NCI-H2107 (cell line): ENCODE measurements around the gene FYTTD1.
"Not testable (repeated sequence)": the region's sequence is repeated elsewhere in the genome, so short reads cannot be mapped to it uniquely, and the experiment has no call there.

Source experiments
- DNase-seq: peaks from one replicate; lab custom pipeline; 2025; lab: John Stamatoyannopoulos, UW

Gene FYTTD1, protein sequence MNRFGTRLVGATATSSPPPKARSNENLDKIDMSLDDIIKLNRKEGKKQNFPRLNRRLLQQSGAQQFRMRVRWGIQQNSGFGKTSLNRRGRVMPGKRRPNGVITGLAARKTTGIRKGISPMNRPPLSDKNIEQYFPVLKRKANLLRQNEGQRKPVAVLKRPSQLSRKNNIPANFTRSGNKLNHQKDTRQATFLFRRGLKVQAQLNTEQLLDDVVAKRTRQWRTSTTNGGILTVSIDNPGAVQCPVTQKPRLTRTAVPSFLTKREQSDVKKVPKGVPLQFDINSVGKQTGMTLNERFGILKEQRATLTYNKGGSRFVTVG

DNA sequence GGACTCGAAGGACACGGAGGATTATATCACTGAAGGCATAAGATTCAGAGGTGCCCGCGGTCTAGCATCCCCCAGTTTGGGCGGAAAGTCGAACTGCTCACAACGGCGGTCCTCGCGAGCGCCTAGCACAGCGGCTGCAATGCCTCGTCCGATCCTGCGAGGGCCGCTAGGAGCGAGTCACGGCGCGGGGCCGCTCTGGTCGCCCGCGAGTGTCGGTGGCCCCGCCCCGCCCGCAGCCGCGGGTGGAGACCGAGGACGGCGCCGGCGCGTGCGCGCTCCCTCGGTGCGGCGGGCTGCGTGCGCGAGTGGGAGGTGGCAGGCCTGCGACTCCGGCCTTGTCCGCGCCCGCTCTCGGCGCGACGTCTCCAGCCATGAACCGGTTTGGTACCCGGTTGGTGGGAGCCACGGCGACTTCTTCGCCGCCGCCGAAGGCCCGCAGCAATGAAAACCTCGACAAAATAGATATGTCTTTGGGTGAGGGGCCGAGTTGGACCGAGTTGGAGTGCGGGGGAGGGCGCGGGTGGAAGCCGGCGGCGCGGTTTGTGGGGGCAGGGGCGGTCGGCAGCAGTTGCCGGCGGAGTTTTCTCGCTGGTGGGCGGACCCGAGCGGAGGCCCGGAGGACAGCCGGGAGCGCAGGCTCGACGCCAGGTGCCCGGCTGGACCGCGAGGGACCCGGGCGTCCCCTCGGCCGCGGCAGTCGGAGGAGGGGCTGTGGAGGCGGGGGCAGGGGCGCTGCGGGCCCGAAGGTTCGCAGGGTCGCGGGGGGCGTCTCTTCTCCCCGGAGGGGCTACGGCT is at the start of gene FYTTD1:
FYTTD1 (plus strand) TSS at position 283 of the 795 bp plus-strand sequence; CDS start at position 372, 89 bp downstream.
- DNase-seq = peak; percentile 96

DNA sequence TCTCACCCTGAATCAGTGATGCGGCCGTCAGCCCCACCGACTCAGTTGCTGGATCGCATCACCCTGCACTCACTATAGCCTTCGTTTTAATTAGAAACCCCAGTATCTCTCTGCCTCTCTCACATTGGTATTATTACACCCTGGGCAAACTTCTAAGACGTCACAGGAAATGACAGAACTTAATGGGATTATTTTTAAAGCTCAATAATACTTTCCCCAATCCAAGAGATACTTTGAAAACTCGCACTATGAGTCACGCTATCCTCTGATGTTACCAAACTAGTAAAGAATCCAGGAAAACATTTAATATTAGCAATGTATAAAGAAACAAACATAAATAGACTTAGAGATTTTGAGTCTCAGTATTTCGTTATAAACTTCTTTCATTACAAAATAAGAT is 49.6 kb upstream of the FYTTD1 start:
- DNase-seq = no peak

DNA sequence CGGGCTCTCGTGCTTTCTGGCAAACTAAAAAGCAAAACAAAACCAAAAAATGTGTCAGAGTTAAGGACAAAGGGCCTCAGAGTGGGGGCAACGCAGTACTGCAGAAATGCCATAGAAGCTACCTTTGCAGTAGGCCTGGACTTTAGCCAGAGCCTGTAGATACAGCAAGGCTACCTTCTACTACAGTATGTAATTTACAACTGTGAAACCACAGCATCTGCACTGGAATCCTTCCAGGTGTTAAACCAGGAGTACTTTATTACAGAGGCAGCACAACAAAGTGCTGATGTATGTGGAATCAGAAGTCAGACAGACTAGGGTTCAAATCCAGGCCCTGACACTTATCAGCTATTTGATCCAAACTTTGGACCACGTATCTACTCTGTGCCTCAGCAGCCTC is 47.8 kb upstream of the FYTTD1 start:
- no peak for DNase-seq

DNA sequence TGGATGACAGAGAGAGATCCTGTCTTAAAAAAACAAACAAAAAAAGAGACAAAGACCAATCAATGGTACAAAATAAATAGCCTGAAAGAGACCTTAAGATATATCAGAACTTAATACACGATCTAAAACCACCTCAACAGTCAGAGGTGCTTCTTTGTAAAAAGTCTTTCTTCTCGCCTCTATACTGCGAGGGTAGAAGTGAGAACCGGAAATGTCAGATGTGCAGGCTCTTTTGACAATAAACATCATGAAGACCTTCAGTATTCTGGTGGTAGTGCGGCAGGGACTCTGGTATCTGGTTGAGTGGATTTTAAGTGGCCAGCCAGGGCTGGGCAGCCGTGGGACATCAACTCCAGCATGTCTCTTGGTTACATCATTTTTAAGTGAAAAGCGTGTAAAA is 43.0 kb upstream of the FYTTD1 start:
- no peak for DNase-seq

DNA sequence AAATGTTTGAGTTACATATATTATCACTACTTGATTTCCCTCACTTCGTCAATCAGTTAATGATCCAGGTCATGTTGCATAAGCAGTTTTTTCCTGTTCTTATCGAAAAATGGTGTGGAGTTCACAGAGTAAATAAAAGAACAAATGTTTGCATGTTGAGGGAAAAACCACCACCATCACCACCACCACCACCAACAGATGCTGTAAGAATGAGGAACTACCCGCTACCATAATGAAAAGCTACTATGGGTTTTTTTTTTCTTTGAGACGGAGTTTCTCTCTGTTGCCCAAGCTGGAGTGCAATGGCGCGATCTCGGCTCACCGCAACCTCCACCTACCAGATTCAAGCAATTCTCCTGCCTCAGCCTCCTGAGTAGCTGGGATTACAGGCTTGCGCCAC is 40.5 kb upstream of the FYTTD1 start:
- no peak for DNase-seq

DNA sequence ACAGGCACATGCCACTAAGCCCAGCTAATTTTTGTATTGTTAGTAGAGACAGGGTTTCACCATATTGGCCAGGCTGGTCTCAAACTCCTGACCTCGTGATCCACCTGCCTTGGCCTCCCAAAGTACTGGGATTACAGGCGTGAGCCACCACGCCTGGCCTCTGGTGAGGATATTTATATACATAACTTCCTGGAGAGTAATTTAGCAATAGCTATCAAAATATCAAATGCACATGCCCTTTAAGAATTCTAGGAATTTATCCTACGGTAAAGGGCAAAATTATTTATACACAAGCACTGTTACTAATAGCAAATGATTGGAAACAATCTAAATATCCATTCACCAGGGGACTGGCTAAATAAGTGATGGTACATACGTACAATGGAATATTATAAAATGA is 38.7 kb upstream of the FYTTD1 start:
- DNase-seq = not testable (repeated sequence)

DNA sequence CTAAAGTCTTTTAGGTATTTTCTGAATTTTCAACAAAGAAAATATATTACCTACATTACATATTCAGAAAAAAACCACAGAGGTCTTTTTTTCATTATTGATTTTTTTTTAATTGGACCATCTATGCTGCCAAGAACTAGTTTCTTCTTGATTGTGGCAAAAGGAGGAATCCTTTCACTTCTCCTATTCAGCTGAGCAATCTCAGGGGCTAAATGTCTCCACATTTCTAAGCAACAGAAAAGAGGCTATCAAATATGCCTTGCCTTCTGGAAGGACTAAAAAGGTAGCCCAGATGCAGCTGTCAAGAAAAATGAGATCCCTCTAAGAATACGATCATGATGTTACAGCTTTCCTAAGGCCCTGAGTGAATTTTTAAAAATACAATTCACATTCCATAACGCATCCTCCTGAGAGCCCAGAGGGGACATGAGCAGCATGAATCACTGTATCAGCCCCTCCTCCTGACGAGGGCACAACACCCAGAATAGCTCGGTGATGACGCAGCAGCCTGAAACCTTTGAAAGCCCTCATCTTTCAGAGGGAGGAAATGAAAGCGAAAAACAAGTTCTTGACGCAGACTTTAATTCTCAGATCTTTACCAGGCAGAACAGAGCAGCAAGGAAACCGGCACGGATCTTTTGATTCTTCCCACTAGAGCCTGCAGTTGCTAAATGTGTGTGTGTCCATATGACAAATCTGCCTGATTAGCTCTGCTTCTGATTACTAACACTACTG is 37.5 kb upstream of the FYTTD1 start:
- DNase-seq = peak; percentile 71

DNA sequence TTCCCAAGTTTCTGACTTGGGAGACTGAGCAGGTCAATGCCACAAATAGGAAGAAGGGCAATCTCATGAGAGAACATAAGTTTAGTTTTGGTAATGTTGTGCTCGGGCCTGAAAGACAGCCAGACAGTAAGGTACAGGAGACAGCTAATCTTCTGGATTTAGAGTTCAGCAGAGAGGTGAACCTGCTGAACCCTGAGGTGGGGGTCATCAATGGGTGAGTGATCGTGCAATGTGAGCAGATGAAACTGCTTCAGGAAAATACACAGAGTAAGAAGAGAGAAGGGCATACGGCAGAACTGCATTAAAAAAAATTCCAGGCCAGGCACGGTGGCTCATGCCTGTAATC is 36.2 kb upstream of the FYTTD1 start:
- DNase-seq = no peak

DNA sequence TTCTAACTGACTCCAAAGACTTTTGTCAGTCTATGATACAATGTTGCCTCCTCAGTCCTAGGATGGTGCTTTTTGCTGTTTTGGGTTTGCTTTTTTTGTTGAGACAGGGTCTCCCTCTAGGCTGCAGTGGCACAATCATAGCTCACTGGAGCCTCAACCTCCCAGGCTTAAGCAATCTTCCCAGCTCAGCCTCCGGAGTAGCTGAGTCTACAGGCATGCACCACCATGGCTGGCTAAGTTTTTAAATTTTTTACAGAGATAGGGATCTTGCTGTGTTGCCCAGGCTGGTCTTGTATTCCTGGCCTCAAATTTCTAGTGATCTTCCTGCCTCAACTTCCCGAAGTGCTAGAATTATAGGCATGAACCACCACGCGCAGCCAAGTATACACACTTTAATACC is 35.4 kb upstream of the FYTTD1 start:
- DNase-seq = no peak

DNA sequence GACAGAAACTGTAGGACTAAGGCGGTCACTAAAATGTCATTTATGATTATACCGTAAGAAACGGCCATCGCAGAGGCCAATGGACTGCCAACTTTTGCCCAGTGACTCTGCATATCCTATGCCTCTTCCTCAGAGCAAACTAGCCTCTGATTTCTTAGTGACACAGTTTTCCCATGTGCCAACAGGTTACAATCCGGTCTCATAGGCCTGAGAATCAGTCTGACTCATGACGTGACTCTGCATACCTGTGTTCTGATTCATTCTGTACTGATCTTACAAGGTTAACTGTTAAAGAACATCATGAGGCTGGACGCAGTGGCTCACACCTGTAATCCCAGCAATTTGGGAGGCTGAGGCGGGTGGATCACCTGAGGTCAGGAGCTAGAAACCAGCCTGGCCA is 30.8 kb upstream of the FYTTD1 start:
- DNase-seq = no peak

DNA sequence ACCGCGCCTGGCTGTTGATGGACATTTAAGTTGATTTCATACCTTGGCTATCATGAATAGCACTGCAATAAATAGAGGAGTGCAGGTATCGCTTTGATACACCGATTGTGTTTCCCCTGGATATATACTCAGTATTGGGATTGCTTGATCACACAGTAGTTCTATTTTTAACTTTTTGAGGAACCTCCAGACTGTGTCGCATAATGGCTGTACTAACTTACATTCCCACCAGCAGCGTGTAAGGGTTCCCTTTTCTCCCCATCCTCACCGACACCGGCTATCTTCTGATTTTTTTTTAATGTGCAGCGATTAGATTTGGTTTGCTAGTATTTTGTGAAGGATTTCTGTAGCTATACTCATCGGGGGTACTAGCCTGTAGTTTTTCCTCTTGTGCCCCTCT is 29.0 kb upstream of the FYTTD1 start:
- DNase-seq = no peak

DNA sequence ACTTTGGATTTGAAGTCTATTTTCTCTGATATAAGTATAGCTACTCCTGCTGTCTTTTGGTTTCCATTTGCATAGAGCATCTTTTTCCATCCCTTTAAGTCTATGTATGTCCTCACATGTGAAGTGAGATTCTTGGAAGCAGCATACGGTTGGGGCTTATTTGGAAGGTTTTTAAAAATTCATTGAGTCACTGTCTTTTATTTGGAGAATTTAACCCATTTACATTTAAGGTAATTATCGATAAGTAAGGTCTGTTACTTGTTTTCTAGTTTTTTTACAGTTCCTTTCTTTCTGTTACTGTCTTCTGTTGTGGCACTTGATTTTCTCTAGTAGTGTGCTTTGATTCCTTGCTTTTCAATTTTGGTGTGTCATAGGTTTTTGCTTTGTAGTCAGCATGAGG is 26.9 kb upstream of the FYTTD1 start:
- no peak for DNase-seq

DNA sequence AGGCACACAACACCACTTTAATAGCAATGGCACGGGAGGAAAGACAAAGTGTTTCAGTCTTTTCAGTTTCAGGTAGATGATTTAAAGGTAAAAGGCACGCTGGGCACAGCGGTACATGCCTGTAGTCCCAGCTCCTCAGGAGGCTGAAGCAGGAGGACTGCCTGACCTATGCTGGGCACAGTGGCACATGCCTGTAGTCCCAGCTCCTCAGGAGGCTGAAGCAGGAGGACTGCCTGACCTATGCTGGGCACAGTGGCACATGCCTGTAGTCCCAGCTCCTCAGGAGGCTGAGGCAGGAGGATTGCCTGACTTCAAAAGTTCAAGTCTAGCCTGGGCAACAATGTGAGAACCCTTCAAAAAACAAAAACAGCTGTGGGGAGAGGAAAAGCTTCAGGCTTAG is 21.8 kb upstream of the FYTTD1 start:
- DNase-seq = not testable (repeated sequence)

DNA sequence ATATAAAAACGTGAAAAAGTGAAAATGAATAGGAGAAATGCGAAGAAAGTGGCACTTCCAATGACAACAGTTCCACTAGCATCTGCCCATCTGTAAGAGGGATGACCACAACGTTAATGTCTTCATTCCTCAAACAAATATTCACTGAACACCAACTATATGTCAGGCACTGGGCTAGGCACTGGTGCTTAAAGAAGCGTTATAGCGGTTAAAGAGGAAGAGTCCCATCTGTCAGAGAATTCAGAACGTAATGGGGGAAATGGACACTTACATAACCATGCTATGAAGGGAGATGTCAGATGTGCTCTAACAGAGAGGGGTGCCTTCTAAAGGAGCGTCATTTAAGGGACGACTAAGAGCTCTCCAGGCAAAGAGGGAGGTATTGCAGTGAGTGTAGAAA is 21.2 kb upstream of the FYTTD1 start:
- no peak for DNase-seq

DNA sequence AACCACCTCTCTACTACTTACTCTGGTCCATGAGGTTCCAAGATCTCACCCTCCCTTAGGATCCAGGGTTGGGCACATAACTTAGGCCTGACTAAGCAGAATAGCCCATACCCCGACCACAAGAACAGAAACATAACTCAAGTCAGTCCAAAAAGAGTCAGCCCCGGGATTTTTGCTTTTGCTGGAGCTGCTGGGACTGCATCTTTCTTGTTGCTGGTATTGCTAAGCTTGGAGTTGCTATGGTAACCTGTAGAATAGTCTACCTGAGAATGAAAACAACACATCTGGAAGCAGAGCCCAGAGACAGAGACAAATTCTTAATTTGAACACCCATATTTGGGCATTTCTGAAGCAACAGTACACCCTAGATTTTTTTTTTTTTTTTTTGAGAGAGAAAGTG is 19.5 kb upstream of the FYTTD1 start:
- no peak for DNase-seq

DNA sequence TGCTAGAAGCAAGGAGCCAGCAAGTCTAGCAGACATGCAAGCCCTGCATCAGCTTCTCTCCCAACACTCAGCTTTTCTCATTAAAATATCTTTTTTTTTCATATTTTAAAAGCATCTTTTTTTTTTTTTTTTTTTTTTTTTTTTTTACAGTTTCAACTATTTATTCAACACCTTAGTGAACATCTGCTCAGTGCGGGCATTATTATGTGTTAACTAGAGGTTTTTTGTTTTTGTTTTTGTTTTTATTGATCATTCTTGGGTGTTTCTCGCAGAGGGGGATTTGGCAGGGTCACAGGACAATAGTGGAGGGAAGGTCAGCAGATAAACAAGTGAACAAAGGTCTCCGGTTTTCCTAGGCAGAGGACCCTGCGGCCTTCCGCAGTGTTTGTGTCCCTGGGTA is 18.9 kb upstream of the FYTTD1 start:
- not testable (repeated sequence) for DNase-seq

DNA sequence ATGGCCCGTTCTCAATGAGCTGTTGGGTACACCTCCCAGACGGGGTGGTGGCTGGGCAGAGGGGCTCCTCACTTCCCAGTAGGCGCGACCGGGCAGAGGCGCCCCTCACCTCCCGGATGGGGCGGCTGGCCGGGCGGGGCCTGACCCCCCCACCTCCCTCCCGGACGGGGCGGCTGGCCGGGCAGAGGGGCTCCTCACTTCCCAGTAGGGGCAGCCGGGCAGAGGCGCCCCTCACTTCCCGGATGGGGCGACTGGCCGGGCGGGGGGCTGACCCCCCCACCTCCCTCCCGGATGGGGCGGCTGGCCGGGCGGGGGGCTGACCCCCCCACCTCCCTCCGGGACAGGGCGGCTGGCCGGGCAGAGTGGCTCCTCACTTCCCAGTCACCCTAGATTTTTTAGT is 18.2 kb upstream of the FYTTD1 start:
- DNase-seq = not testable (repeated sequence)

DNA sequence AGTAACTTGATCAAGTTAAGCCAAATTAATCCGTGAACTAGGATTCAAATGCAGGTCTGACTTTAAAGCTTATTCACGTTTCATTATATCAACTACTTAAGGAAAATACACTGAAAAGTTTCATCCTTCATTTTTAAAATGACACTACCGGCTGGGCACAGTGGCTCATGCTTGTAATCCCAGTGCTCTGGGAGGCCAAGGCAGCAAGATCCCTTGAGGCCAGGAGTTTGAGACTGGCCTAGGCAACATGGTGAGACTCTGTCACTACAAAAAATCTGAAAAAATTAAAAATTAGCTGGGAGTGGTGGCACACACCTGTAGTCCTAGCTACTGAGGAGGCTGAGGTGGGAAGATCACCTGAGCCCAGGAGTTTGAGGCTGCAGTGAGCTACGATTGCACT is 16.6 kb upstream of the FYTTD1 start:
- DNase-seq = no peak

DNA sequence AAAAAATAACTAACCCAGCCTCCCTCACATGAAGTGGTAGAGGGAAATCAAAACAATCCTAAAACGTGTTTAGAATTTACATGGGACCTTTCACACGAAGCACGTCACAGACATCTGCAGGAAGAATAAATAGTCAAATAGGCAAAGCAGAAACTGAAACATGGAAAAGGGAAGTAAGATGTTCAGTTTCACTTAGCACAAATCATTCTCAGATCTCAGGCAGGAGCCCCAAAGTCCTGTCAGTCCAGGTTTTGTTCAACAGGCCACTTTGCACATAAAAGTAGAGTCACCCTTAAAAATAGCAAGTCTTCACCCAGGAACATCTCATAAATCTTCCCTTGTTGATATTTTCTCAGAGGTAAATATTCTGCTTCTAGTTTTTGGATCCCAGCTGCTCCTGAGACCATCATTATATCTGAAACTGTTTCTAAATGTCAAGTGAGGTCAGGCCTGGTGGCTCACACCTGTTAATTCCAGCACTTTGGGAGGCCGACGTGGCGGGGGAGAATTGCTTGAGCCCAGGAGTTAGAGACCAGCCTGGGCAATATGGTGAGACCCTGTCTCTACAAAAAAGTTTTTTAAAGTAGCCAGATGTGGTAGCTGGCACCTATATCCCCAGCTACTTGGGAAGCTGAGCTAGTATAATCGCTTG is 14.9 kb upstream of the FYTTD1 start:
- no peak for DNase-seq

DNA sequence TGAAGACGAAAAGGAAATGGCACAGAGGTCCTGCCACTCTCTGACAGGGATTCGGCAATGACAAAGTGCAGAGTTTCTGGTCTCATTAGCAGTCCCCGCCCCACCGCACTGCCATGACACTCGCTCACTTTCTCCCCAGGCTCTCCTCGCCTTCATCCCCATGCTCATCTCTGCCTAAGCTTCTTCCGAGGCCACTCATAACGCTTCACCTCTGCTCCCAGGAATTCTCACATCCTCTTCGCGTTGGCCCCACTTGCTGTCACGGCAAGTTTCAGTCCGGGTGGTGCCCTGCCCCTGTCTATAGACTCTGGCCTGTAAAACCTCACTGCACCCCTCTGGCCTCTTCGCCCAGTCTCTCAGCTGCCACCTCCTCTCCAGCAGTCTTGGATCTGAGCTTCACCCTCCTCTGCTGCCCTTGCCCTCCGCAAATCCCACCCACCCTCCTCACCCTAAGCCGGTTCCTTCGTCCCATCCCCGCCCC is 13.6 kb upstream of the FYTTD1 start:
- DNase-seq = no peak

DNA sequence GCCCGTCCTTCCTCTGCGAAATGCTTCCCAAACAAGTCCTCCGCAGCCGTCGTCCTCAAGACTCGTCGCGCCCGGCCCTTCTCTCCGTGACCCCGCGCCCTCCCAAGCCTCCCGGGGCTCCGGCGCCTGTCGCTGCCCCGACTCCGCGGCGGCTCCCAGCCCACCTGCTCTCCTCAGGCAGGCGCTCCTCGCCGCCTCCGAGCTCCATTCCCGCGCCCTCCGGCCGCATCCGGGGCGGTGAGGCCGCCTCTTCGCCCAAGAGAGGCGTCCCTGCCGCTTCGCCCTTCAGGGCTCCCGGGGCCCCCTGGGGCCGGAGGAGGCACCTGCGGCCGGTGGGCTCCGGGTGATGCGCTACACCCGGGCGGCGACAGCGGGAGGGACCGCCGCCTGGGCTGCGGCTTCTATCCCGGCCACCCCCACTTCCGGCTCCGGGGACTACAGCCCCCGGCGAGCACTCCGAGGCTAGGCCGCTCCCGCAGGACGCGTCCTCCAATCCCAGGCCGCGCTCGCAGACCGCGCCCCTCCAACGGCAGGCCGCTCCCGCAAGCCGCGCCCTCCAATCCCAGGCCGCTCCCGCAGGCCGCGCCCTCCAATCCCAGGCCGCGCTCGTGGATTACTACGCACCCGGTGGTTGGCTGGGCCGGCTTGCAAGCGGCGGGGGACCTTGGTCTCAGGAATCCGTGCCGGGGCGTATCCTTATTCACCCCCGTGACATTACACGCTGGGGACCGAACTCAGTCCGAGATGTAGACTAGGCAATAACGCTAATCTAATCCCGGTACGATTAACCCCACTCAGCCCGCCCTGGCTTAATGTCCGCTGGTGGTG is 13.0 kb upstream of the FYTTD1 start, which contains the start of gene RUBCN:
RUBCN (minus strand) TSS at position 414 of the 828 bp plus-strand sequence; CDS start at position 229, 185 bp downstream.
- DNase-seq = peak; percentile 100
